ENCODE results near the gene NBPF9. TPM values are rescaled to one million over a fixed set of nuclear protein-coding genes. Genes with fewer than 3 reads are reported as not detected.
"Not testable (repeated sequence)": the region's sequence is repeated elsewhere in the genome, so short reads cannot be mapped to it uniquely, and the experiment has no call there.

The NBPF9 gene, protein sequence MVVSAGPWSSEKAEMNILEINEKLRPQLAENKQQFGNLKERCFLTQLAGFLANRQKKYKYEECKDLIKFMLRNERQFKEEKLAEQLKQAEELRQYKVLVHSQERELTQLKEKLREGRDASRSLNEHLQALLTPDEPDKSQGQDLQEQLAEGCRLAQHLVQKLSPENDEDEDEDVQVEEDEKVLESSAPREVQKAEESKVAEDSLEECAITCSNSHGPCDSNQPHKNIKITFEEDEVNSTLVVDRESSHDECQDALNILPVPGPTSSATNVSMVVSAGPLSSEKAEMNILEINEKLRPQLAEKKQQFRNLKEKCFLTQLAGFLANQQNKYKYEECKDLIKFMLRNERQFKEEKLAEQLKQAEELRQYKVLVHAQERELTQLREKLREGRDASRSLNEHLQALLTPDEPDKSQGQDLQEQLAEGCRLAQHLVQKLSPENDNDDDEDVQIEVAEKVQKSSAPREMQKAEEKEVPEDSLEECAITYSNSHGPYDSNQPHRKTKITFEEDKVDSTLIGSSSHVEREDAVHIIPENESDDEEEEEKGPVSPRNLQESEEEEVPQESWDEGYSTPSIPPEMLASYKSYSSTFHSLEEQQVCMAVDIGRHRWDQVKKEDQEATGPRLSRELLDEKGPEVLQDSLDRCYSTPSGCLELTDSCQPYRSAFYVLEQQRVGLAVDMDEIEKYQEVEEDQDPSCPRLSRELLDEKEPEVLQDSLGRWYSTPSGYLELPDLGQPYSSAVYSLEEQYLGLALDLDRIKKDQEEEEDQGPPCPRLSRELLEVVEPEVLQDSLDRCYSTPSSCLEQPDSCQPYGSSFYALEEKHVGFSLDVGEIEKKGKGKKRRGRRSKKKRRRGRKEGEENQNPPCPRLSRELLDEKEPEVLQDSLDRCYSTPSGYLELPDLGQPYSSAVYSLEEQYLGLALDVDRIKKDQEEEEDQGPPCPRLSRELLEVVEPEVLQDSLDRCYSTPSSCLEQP (N-terminal part only)
- total RNA-seq = 33.5 TPM

DNA sequence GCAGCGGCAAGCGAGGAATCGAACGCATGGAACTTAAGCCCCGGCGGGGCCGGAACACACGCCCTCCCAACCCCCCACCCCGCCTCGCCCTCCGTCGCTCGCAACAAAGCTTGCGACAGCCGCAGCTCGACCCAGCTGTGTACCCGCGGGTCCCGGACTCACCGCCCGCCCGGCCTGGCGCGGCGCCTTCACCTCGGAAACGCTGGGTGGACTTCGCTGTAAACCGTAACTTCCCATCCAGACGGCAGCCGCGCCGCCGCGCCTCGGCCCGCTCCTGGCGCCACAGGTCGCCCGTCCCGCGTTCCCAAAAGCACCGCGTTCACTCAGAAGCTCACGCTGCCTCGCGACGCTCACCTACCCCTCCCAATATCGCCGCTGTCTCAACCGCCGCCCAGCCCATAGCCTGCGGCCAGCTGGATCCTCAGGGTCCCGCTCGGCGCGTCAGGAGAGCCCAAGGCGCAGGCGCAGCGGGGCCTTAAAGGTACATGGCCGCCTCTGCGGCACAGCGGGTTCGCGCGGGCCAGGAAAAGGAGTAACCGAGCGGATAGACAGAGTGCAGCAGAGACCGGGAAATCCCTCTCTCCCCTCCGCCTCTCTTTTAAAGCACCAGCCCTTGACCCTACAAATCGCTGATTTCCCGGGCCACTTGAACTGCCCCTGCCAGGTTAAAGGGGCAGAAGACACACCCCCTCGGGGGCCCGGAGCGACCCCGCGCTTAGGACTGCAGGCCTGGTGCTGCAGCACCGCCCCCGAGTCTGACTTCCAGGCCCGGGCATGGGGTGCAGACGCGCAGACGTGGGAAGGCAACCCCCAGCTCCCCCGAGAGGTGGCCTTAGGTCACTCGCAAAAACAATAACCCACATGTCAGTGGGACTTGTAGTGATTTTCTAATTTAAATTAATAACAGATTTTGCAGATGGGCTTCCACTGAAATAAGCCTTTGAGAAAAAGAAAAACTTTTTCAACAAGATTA, at the start of gene NBPF9:
Gene NBPF9, minus strand, starts transcription at position 443 of the 973 bp plus-strand sequence. CDS start 21,412 bp downstream, outside the sequence.
- intact Hi-C loops (cut with DNase I) = not testable (repeated sequence)
- ATAC-seq (peak; percentile 99), DNase-seq (ENCODE audit: low spot score) (peak; percentile 67)

- intact Hi-C loops (cut with DNase I); DNase-seq (ENCODE audit: low spot score); ATAC-seq: not testable (repeated sequence)
Measured at GRCh38 chr1:149149909-149150308, 46.6 kb upstream of the NBPF9 start.

DNA sequence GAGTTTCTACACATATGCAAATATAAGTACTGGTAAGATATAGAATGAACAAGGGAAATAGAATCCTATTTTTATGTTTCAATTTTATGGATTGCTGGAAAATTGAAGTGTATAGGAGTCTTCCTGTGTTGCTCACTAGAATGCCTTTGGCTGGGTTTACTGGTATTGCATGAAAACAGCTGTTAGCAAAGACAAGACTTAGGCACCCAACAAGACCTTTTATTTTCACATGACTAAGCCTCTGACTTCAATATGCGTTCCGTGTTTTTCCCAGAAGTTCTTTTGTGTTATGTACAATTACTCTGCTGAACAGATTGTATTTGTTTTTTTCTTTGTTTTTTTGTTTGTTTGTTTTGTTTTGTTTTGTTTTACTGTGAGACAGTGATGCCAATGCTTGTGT, 34.2 kb upstream of the NBPF9 start:
- intact Hi-C loops (cut with DNase I); DNase-seq (ENCODE audit: low spot score): not testable (repeated sequence)

DNA sequence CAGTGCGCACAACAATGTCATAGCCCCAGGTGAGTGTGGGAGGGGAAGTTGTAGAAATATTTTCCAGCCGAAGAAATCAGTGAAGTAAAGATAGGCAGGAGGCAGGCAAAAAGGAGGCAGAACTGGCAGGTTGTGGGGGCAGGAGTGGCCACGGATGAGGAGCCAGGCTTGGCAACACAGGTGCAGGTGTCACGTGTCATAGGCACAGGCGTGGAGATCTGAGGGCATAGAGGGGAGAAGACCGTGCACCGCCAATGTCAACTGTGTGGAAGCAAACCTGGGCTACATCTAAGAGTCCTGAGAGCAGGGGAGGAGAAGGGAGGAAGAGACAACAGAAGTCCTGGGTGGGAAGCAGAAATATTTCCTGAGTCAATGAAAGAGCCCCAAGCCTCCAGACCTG, 27.6 kb upstream of the NBPF9 start:
- intact Hi-C loops (cut with DNase I); DNase-seq (ENCODE audit: low spot score); ATAC-seq: not testable (repeated sequence)

More for the DNA sequence above, 34.2 kb upstream of the NBPF9 start:
- not testable (repeated sequence) for ATAC-seq

DNA sequence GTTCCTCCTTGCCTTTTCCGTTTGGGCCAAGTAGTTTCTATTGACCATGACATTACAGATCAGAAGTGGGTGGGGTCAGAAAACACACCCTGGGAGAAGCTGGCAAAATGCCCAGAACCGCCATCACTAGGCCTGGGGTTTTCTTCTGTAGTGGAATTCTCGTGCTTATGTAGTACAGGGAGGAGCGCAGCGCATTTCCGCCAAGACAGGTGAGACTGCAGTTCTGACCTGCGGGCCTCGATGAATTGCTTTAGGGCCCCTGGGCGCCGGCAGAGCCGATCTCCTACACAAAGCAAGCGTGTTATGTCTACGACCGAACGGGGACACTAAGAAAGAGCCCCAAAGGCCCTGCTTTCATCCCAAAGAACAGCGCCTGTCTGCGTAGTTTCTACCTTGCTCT, 25.9 kb upstream of the NBPF9 start:
- DNase-seq (ENCODE audit: low spot score); intact Hi-C loops (cut with DNase I); ATAC-seq: not testable (repeated sequence)

- ATAC-seq; DNase-seq (ENCODE audit: low spot score); intact Hi-C loops (cut with DNase I): not testable (repeated sequence)
Measured at GRCh38 chr1:149126555-149127145, 23.3 kb upstream of the NBPF9 start.

- intact Hi-C loops (cut with DNase I) = not testable (repeated sequence)
- ATAC-seq (peak; percentile 53), DNase-seq (ENCODE audit: low spot score) (peak; percentile 53)
Measured at GRCh38 chr1:149123948-149124926, 20.9 kb upstream of the NBPF9 start.

DNA sequence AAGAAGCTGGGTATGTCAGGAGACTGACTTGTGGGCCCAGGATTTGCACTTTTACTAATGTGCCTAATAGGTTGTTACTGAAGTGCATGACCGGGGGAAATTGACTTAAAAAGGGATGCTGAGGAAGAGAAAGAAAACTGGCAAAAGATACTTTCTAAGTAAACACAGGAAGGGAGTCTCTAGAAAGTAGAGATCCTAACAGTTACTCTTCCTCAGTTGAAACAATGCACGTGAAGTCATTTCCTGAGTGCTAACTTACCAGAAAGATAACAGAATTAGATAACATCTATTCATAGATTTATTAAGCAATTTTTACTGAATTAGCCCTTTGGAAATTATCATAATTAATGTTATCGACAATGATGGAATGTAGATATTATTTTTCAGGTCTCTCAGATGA, 9.5 kb upstream of the NBPF9 start:
- intact Hi-C loops (cut with DNase I); DNase-seq (ENCODE audit: low spot score); ATAC-seq: not testable (repeated sequence)

DNA sequence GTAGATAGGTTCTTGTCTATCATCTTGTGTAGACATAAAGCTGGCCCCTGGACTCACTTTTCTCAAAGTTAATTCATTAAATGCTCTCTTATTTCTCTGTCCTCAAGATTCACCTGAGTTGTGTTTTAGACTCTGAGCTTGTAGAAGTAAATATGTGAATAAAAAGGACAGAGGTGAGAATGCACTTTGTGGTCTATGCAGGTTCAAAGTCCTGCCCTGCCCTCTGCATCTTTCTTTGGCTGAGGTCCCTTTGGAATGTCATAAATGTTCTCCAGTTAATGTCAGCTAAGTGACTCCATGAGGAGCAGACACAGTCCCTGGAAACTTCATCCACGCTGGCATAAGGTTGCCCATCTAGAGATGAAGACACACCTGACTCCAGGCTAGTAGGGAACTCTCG, 7.0 kb upstream of the NBPF9 start:
- intact Hi-C loops (cut with DNase I); ATAC-seq; DNase-seq (ENCODE audit: low spot score): not testable (repeated sequence)

GRCh38 chr1:149102574-149102973, 777 bp downstream of the NBPF9 start:
- peak; percentile 78 for ATAC-seq

DNA sequence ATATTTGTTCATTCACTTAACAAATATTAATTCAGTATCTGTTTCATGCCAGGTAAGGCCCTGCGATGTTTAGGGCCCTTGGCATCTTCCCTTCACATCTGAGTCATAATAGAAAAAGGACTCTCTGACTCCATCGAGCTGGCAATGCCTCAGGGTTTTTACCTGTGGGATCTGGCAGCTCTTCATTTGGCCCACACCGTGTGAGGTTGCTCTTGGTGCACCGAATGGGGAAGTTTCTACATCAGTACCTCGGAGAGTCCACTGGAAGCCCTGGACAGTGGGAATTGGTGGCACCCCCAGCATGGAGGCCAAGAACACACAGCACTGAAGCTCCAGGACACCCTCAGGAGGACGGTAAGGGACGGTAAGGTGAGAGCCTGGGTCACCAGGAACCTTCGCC, 5.1 kb downstream of the NBPF9 start:
- ATAC-seq; DNase-seq (ENCODE audit: low spot score); intact Hi-C loops (cut with DNase I): not testable (repeated sequence)

More at GRCh38 chr1:149102574-149102973, 777 bp downstream of the NBPF9 start:
- DNase-seq (ENCODE audit: low spot score); intact Hi-C loops (cut with DNase I): not testable (repeated sequence)

- ATAC-seq; DNase-seq (ENCODE audit: low spot score); intact Hi-C loops (cut with DNase I): not testable (repeated sequence)
Measured at GRCh38 chr1:149093155-149093554, 10.2 kb downstream of the NBPF9 start.

DNA sequence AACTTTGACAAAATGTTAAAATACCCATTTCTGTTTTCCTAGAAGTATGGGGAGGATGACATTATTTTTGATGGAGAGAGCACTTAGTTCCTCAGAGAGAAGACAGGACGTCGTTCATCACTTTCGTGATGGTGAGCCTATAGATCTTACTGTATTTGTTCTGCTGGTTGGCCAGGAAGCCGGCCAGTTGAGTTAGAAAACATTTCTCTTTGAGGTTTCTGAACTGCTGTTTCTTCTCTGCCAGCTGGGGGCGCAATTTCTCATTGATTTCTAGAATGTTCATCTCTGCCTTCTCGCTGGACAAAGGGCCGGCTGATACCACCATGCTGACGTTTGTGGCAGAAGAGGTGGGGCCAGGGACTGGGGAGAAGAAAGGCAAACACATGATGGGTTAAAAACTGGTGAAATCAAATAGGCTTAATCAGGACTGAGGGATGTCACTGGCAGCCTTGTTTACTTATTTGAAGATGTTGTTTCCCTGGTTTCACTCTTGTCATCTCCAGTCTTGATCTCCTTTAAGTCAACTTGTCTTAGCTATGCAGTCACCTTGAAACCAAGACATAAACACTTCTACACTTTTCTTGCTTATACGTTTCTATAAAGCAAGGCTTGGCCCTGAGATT, 27.7 kb downstream of the NBPF9 start:
- intact Hi-C loops (cut with DNase I) = not testable (repeated sequence)

DNA sequence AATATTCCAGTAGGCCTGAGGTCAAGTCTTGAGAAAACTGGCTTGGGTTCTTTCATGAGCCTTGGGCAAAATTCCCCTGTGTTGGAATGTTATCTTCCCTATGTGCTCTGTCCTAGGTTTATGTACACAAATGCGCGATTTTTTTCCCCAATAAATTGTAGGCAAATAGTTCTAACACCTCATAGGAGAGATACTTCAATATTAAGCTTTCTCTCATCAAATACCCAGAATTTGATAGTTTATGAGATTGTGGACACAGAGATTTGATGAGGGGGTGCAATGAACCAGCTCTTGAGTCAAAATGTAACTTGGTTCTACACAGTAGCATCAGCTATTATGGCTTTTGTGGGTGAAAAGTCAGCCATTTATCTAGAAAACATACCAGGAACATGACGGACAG, 38.7 kb downstream of the NBPF9 start:
- intact Hi-C loops (cut with DNase I); DNase-seq (ENCODE audit: low spot score); ATAC-seq: not testable (repeated sequence)

More for the DNA sequence above, 27.7 kb downstream of the NBPF9 start:
- ATAC-seq; DNase-seq (ENCODE audit: low spot score): not testable (repeated sequence)

DNA sequence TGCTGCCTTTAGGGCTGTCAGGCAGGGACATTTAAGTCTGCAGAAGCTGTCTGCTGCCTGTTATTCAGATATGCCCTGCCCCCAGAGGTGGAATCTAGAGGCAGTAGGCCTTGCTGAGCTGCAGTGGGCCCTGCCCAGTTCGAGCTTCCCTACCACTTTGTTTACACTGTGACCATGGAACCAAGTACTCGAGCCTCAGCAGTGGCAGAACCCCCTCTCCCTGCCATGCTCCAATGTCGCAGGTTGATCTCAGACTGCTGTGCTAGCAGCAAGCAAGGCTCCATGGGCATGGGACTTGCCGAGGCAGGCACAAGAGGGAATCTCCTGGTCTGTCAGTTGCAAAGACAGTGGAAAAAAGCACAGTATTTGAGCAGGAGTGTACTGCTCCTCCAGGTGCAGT, 60.3 kb downstream of the NBPF9 start:
- intact Hi-C loops (cut with DNase I); DNase-seq (ENCODE audit: low spot score); ATAC-seq: not testable (repeated sequence)

DNA sequence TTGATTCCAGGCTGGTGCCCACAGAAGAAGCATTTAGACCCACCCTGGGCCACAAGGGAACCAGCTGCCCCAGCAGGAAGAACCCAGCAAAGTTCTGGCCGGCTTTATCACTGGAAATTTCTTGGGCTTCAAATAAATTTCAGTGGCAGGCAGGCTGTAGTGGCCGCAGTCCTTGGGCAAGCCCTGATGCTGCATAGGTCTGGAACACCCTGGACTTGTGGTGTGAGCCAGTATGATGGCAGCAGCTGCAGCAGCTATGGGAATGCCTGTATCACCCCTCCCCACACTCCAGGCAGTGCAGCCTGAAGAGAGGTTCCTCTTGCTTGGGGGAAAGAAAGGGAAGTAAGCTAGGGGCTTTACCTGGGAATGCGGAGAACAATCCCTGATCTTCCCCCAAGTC, 69.4 kb downstream of the NBPF9 start:
- DNase-seq (ENCODE audit: low spot score); intact Hi-C loops (cut with DNase I); ATAC-seq: not testable (repeated sequence)
